Astrocyte (in vitro differentiated cells and primary cell): ENCODE results near the gene CAMKMT. TPM values are rescaled to one million over a fixed set of nuclear protein-coding genes. Genes with fewer than 3 reads are reported as not detected.
"Not testable (repeated sequence)": the region's sequence is repeated elsewhere in the genome, so short reads cannot be mapped to it uniquely, and the experiment has no call there.

Experiments used
- DNase-seq: peaks from one replicate; pipeline ENCODE4 v3.0.0-alpha.2; 2010; ENCODE audit warnings: low read depth
- FAIRE-seq: peaks from 2 replicates; lab custom pipeline; 2011; peaks lifted over from hg19 to GRCh38; lab: Jason Lieb, UNC
- H2AFZ ChIP-seq: 2 replicates; pipeline ENCODE4 v1.6.0; 2012; ENCODE audit warnings: low read depth, low read length, inconsistent platforms
- H3K27ac ChIP-seq: 2 replicates; pipeline ENCODE4 v1.5.1; 2011; ENCODE audit warnings: low read depth, low read length, inconsistent platforms
- H3K27me3 ChIP-seq: 2 replicates; pipeline ENCODE4 v1.6.0; 2011; ENCODE audit warnings: low read length, inconsistent platforms; ENCODE audit not compliant: insufficient read depth
- H3K36me3 ChIP-seq: 2 replicates; pipeline ENCODE4 v1.5.1; 2011; ENCODE audit warnings: low read length, inconsistent platforms; ENCODE audit not compliant: insufficient read depth
- H3K4me1 ChIP-seq: 2 replicates; pipeline ENCODE4 v1.5.1; 2011; ENCODE audit warnings: low read length, inconsistent platforms; ENCODE audit not compliant: insufficient read depth
- H3K4me2 ChIP-seq: 2 replicates; pipeline ENCODE4 v1.6.0; 2012; ENCODE audit warnings: low read length, inconsistent platforms
- H3K4me3 ChIP-seq: 2 replicates; pipeline ENCODE4 v1.5.1; 2011; ENCODE audit warnings: low read depth, mild to moderate bottlenecking, low read length, inconsistent platforms; ENCODE audit not compliant: insufficient read depth
- H3K79me2 ChIP-seq: 2 replicates; pipeline ENCODE4 v1.6.0; 2012; ENCODE audit warnings: mild to moderate bottlenecking, low read length, inconsistent platforms; ENCODE audit not compliant: insufficient read depth
- H3K9ac ChIP-seq: 2 replicates; pipeline ENCODE4 v1.6.0; 2012; ENCODE audit warnings: mild to moderate bottlenecking, low read length, inconsistent platforms
- H3K9me3 ChIP-seq: 2 replicates; pipeline ENCODE4 v1.5.1; 2012; ENCODE audit warnings: low read depth, mild to moderate bottlenecking, low read length, inconsistent platforms; ENCODE audit not compliant: insufficient read depth
- H4K20me1 ChIP-seq: 2 replicates; pipeline ENCODE4 v1.6.0; 2012; ENCODE audit warnings: low read length, inconsistent platforms; ENCODE audit not compliant: insufficient read depth
- H3K27ac Mint-ChIP-seq: one replicate; pipeline ENCODE4 v1.8.0; 2021; ENCODE audit warnings: mild to moderate bottlenecking, mixed read lengths; ENCODE audit not compliant: unreplicated experiment
- H3K27me3 Mint-ChIP-seq: one replicate; pipeline ENCODE4 v1.8.0; 2021; ENCODE audit warnings: low read depth, mixed read lengths; ENCODE audit not compliant: unreplicated experiment
- H3K36me3 Mint-ChIP-seq: one replicate; pipeline ENCODE4 v1.8.0; 2021; ENCODE audit warnings: low read depth, mixed read lengths; ENCODE audit not compliant: unreplicated experiment
- H3K4me1 Mint-ChIP-seq: one replicate; pipeline ENCODE4 v1.8.0; 2021; ENCODE audit warnings: low read depth, mixed read lengths; ENCODE audit not compliant: unreplicated experiment
- H3K4me3 Mint-ChIP-seq: one replicate; pipeline ENCODE4 v1.8.0; 2021; ENCODE audit warnings: mild to moderate bottlenecking, moderate library complexity, mixed read lengths; ENCODE audit not compliant: unreplicated experiment
- H3K9me3 Mint-ChIP-seq: one replicate; pipeline ENCODE4 v1.8.0; 2021; ENCODE audit warnings: mild to moderate bottlenecking, mixed read lengths; ENCODE audit not compliant: unreplicated experiment
- EZH2 ChIP-seq: IDR thresholded peaks from 2 replicates; pipeline ENCODE4 v1.6.1; 2012; ENCODE audit warnings: mild to moderate bottlenecking, low read length, inconsistent platforms; ENCODE audit not compliant: insufficient read depth
- total RNA-seq: library from RNA; stranded (reverse); gene quantifications from 2 replicates; pipeline ENCODE4 v1.2.1, GENCODE V29; 2021
- TF ChIP-seq, protein P1 (sequence below): IDR thresholded peaks from 2 replicates; pipeline ENCODE4 v1.5.1; 2011; ENCODE audit warnings: low read depth, mild to moderate bottlenecking, inconsistent platforms, low read length, moderate library complexity; ENCODE audit not compliant: insufficient read depth

Gene CAMKMT
- total RNA-seq, 1 donor from 2014 or later, result 9.3 TPM

DNA sequence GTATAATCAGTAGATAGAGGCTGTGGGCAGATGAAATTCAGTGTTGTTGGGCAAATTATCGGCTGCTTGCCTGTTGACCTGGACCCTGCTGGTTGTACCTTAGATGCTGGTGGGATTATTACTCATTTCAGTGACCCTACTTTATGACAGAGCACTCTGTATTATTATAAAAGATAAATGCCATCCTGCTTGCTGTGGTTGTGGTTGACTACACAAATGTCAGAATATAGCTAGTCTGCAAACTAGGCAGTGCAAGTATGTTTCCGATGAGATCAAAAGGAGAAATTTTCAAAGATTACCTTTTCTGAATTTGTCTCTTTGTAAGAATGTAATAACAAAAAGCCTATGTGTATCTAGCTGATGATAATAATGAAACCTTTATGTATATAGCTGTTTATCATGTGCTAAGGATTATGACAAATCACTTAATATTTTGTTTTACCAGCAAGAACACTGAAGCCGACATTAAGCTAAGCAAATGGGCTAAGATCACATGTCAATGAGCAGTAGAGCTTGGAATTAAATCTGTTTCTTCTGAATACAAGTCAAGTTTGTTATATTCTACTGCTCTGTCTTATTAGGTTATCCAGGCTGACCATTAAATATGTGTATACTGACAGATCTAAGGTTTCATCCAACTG lies 219.2 kb downstream of the CAMKMT start:
- no peak overlapping the region for H3K4me3 Mint-ChIP-seq
- TF ChIP-seq, protein P1, sequence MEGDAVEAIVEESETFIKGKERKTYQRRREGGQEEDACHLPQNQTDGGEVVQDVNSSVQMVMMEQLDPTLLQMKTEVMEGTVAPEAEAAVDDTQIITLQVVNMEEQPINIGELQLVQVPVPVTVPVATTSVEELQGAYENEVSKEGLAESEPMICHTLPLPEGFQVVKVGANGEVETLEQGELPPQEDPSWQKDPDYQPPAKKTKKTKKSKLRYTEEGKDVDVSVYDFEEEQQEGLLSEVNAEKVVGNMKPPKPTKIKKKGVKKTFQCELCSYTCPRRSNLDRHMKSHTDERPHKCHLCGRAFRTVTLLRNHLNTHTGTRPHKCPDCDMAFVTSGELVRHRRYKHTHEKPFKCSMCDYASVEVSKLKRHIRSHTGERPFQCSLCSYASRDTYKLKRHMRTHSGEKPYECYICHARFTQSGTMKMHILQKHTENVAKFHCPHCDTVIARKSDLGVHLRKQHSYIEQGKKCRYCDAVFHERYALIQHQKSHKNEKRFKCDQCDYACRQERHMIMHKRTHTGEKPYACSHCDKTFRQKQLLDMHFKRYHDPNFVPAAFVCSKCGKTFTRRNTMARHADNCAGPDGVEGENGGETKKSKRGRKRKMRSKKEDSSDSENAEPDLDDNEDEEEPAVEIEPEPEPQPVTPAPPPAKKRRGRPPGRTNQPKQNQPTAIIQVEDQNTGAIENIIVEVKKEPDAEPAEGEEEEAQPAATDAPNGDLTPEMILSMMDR, result no peak
- TF ChIP-seq EZH2, result no peak
- Histone ChIP-seq H3K4me2 (no peak overlapping the region), H3K9ac (no peak overlapping the region), H3K27ac (no peak overlapping the region), H3K9me3 (no peaks in the 10 kb centered on the region), H3K4me1 (no peaks in the 10 kb centered on the region), H2AFZ (no peak overlapping the region), H3K79me2 (no peaks in the 10 kb centered on the region), H3K36me3 (no peaks in the 10 kb centered on the region), H3K27me3 (no peaks in the 10 kb centered on the region), H3K4me3 (no peak overlapping the region), H4K20me1 (no peaks in the 10 kb centered on the region)
- H3K27me3 Mint-ChIP-seq, result no peaks in the 10 kb centered on the region
- no peak for FAIRE-seq
- no peak for DNase-seq
- H3K27ac Mint-ChIP-seq, result no peak overlapping the region
- H3K4me1 Mint-ChIP-seq, result peaks cover 26% of the 10 kb centered on the region
- H3K9me3 Mint-ChIP-seq, result no peaks in the 10 kb centered on the region
- no peaks in the 10 kb centered on the region for H3K36me3 Mint-ChIP-seq

DNA sequence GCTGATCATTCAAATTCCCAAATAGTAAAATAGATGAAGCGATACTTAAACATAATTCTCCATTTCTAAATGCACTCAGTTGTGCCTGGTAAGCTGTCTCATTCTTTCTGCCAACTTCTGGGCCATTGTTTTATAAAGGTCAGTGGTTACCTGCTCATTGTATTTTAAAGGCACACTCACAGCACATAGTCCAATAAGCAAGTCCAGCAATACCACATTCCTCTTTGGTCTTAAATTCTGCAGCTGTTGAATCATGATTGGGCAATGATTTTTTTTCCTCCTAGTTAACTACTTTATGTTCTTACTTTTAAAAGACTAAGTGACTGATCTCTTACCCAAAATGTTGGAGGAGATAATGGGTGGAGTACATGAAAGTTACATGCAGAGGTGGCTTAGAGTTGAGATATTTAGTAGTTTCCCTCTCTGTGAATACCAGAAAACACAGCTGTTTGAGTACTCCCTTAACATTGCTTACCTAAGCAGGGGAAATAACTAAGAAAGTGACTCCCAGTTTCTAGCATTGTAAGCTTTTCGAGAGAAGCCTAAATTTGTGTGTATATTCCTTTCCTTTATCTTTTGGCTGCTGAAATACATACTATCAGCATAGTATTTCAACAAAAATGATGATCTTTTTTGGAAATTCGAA lies 220.7 kb downstream of the CAMKMT start:
- DNase-seq (peak; percentile 42), FAIRE-seq (no peak)
- no peak overlapping the region for H3K4me2 ChIP-seq

GRCh38 chr2:44595615-44596014 lies 233.9 kb downstream of the CAMKMT start:
- H3K36me3 ChIP-seq, H3K4me2 ChIP-seq, H4K20me1 ChIP-seq, H3K27me3 ChIP-seq, H3K4me3 ChIP-seq, H3K27ac ChIP-seq, H3K27ac Mint-ChIP-seq, H3K4me3 Mint-ChIP-seq, H3K9ac ChIP-seq, H2AFZ ChIP-seq, DNase-seq, FAIRE-seq, H3K4me1 Mint-ChIP-seq, H3K9me3 ChIP-seq, H3K27me3 Mint-ChIP-seq, H3K79me2 ChIP-seq, H3K4me1 ChIP-seq, H3K36me3 Mint-ChIP-seq: not testable (repeated sequence)
- H3K9me3 Mint-ChIP-seq, result peaks cover 11% of the 10 kb centered on the region

More for the DNA sequence above, 220.7 kb downstream of the CAMKMT start:
- Histone ChIP-seq H2AFZ (no peak overlapping the region), H3K4me1 (no peaks in the 10 kb centered on the region), H3K9ac (no peak overlapping the region), H3K9me3 (no peaks in the 10 kb centered on the region), H3K36me3 (no peaks in the 10 kb centered on the region), H3K79me2 (no peaks in the 10 kb centered on the region), H3K27ac (no peak overlapping the region), H3K4me3 (no peak overlapping the region), H3K27me3 (no peaks in the 10 kb centered on the region), H4K20me1 (no peaks in the 10 kb centered on the region)
- Mint-ChIP-seq H3K27me3 (no peaks in the 10 kb centered on the region), H3K4me3 (no peak overlapping the region), H3K9me3 (no peaks in the 10 kb centered on the region), H3K4me1 (peaks cover 26% of the 10 kb centered on the region), H3K36me3 (peaks cover 2% of the 10 kb centered on the region), H3K27ac (no peak overlapping the region)
- TF ChIP-seq EZH2, result no peak
- TF ChIP-seq, protein P1, result no peak
